ENCODE data around the gene KIAA1217. TPM values are rescaled to one million over a fixed set of nuclear protein-coding genes. Genes with fewer than 3 reads are reported as not detected.

KIAA1217 gene
- polyA plus RNA-seq, 1 of the 3 experiments (the other 2 are of a cell fraction): 7.2 TPM

GRCh38 chr10:24483701-24484100, 274.8 kb downstream of the KIAA1217 start:
- H2AFZ ChIP-seq (ENCODE audit: low read depth): no peak overlapping the region
- no peaks in the 10 kb centered on the region for H3K9me3 ChIP-seq
- H3K27ac ChIP-seq (ENCODE audit: low read depth in 2 of 2, low read length in 1 of 2): no peak overlapping the region
- H3K79me2 ChIP-seq (ENCODE audit: insufficient read depth): peaks cover 5% of the 10 kb centered on the region; the same call in 1 of the 2 replicates
- TF ChIP-seq TCF12 (IDR thresholded peaks at IDR 0.05) (peak; percentile 66), FOSL2 (IDR thresholded peaks at IDR 0.05; ENCODE audit: borderline replicate concordance, low read depth) (peak; percentile 70; the same call in 1 of the 2 replicates), YY1 (IDR thresholded peaks at IDR 0.05; ENCODE audit: low read depth) (no peak), FOXJ3 (CRISPR knock-in tag; IDR thresholded peaks at IDR 0.05) (no peak), USF1 (IDR thresholded peaks at IDR 0.05; ENCODE audit: borderline replicate concordance, low read depth) (no peak), IRF3 (IDR thresholded peaks at IDR 0.05; ENCODE audit: low read depth, low read length) (no peak), JUND (IDR thresholded peaks at IDR 0.05) (peak; percentile 28; the same call in 1 of the 2 replicates), RCOR1 (IDR thresholded peaks at IDR 0.05; ENCODE audit: low read length) (no peak), GATA2 (CRISPR knock-in tag; IDR thresholded peaks at IDR 0.05) (no peak), ZBTB33 (IDR thresholded peaks at IDR 0.05; ENCODE audit: borderline replicate concordance, low read depth) (no peak)
- no peaks in the 10 kb centered on the region for H4K20me1 ChIP-seq (ENCODE audit: insufficient read depth)
- no peak for DNase-seq
- no peak overlapping the region for H3K4me2 ChIP-seq
- no peak overlapping the region for H3K9ac ChIP-seq
- peaks cover 0 to 4% of the 10 kb centered on the region in 2 experiments; a peak in 1 of 4 replicates for H3K4me1 ChIP-seq (ENCODE audit: control insufficient read depth in 1 of 2, insufficient read depth in 2 of 2, low read depth in 1 of 2, low read length in 1 of 2)
- H3K4me3 ChIP-seq (ENCODE audit: low read depth in 2 of 2, low read length in 1 of 2): no peak overlapping the region
- WGBS (ENCODE audit: low lambda C conversion rate): 30% methylated on average over 3 of the region's 3 CpGs
- H3F3A ChIP-seq (replicated peaks; ENCODE audit: insufficient read depth): no peaks in the 10 kb centered on the region
- POLR2A ChIA-PET: no interaction called here
- H3K9me2 ChIP-seq: no peaks in the 10 kb centered on the region
- CTCF ChIA-PET: interaction anchor here (1.1 to 3.2 kb wide), 3 partner anchors 19 to 106 kb away, joined by 3 to 12 read pairs (median 4); no protein-coding TSS in a partner anchor
- peaks cover 0 to 4% of the 10 kb centered on the region in 2 experiments for H3K36me3 ChIP-seq (replicated peaks in 1 of 2; ENCODE audit: control insufficient read depth in 1 of 2, insufficient read depth in 2 of 2, low read length in 1 of 2)
- no peaks in the 10 kb centered on the region for H3K27me3 ChIP-seq (ENCODE audit: insufficient read depth)

GRCh38 chr10:24484771-24485170, 275.8 kb downstream of the KIAA1217 start:
- Histone ChIP-seq H3K4me1 (ENCODE audit: control insufficient read depth in 1 of 2, insufficient read depth in 2 of 2, low read depth in 1 of 2, low read length in 1 of 2) (peaks cover 0 to 4% of the 10 kb centered on the region in 2 experiments; a peak in 1 of 4 replicates), H3K27me3 (ENCODE audit: insufficient read depth) (no peaks in the 10 kb centered on the region), H3K27ac (ENCODE audit: low read depth in 2 of 2, low read length in 1 of 2) (no peak overlapping the region), H3K9me3 (no peaks in the 10 kb centered on the region), H3K4me3 (ENCODE audit: low read depth in 2 of 2, low read length in 1 of 2) (no peak overlapping the region), H3K9me2 (no peaks in the 10 kb centered on the region), H3K36me3 (replicated peaks in 1 of 2; ENCODE audit: control insufficient read depth in 1 of 2, insufficient read depth in 2 of 2, low read length in 1 of 2) (peaks cover 0 to 4% of the 10 kb centered on the region in 2 experiments), H2AFZ (ENCODE audit: low read depth) (no peak overlapping the region), H3K9ac (no peak overlapping the region), H3K79me2 (ENCODE audit: insufficient read depth) (peaks cover 5% of the 10 kb centered on the region; the same call in 1 of the 2 replicates), H3K4me2 (no peak overlapping the region), H4K20me1 (ENCODE audit: insufficient read depth) (no peaks in the 10 kb centered on the region), H3F3A (replicated peaks; ENCODE audit: insufficient read depth) (no peaks in the 10 kb centered on the region)
- 98% methylated on average over 3 of the region's 3 CpGs for WGBS (ENCODE audit: low lambda C conversion rate)
- ChIA-PET POLR2A (no interaction called here), CTCF (interaction anchor here (1.0 to 3.2 kb wide), 2 partner anchors 34 to 490 kb away, joined by 3 to 12 read pairs; no protein-coding TSS in a partner anchor)
- no peak for TF ChIP-seq ELF1 (IDR thresholded peaks at IDR 0.05)
- TF ChIP-seq TCF12 (IDR thresholded peaks at IDR 0.05): no peak
- DNase-seq: no peak
